HepG2 (cell line): ENCODE measurements around the gene CSNK2A1. TPM values are rescaled to one million over a fixed set of nuclear protein-coding genes. Genes with fewer than 3 reads are reported as not detected.

Source experiments
- ARID2 ChIP-seq: sonication (generic); formaldehyde crosslinking; IDR thresholded peaks from 2 replicates; pipeline ENCODE4 v1.8.1; 2022; ENCODE audit warnings: mild to moderate bottlenecking, missing genetic modification reagents, borderline replicate concordance
- ARID5B ChIP-seq: IDR thresholded peaks from 2 replicates; pipeline ENCODE4 v1.4.0; 2020; ENCODE audit warnings: mild to moderate bottlenecking, missing genetic modification reagents
- FOSL2 ChIP-seq: sonication (generic); formaldehyde crosslinking; IDR thresholded peaks from 2 replicates; pipeline ENCODE4 v1.4.0; 2020; ENCODE audit warnings: missing genetic modification reagents
- NFAT5 ChIP-seq: sonication (generic); formaldehyde crosslinking; IDR thresholded peaks from 2 replicates; pipeline ENCODE4 v1.4.0; 2020; ENCODE audit warnings: missing genetic modification reagents
- PATZ1 ChIP-seq: sonication (generic); formaldehyde crosslinking; IDR thresholded peaks from 2 replicates; pipeline ENCODE4 v1.4.0; 2020; ENCODE audit warnings: missing genetic modification reagents
- ZNF292 ChIP-seq: sonication (generic); formaldehyde crosslinking; IDR thresholded peaks from 2 replicates; pipeline ENCODE4 v1.8.1; 2022; ENCODE audit warnings: mild to moderate bottlenecking, low read depth, missing genetic modification reagents, borderline replicate concordance
- ZNF564 ChIP-seq: sonication (generic); formaldehyde crosslinking; IDR thresholded peaks from 2 replicates; pipeline ENCODE4 v1.8.1; 2023; ENCODE audit warnings: mild to moderate bottlenecking, missing genetic modification reagents
- polyA plus RNA-seq, 8 experiments: library from polyadenylated mRNA; depleted of rRNA in 3 of 8; stranded (reverse) in 7 of 8; unstranded in 1 of 8; fragments of >200 nt; fragmentation: Illumina TruSeq in 4 of 8; extraction: Trizol in 4 of 8; gene quantifications; 2 replicates each; pipeline versions ENCODE4 v1.2.1 to v1.2.3, GENCODE V29; 2011 to 2016; ENCODE audit warnings: low read depth in 4 of 8, missing spikeins in 1 of 8, mixed read lengths in 1 of 8; ENCODE audit not compliant: insufficient read depth in 1 of 8
- total RNA-seq, 5 experiments: library from RNA; depleted of rRNA; stranded (reverse); fragments of >200 nt; fragmentation: Illumina TruSeq; extraction: Trizol; gene quantifications; 2 replicates each; pipeline ENCODE4 v1.2.3, GENCODE V29; 2016; ENCODE audit warnings: low read depth in 1 of 5

Gene CSNK2A1
- total and polyA plus RNA-seq, 2 of the 13 experiments (the other 11 are each of a cell fraction or from before 2014, with no cell fraction given): 153 to 231 TPM

- no peak for TF ChIP-seq NFAT5 (CRISPR knock-in tag)
- TF ChIP-seq PATZ1: peak; percentile 61; the same call in 1 of the 2 replicates
- peak; percentile 41; the same call in 1 of the 2 replicates for TF ChIP-seq ARID5B
- no peak for TF ChIP-seq ZNF292 (CRISPR knock-in tag)
- TF ChIP-seq ZNF564 (CRISPR knock-in tag): no peak
- peak; percentile 19; the same call in 1 of the 2 replicates for TF ChIP-seq FOSL2 (CRISPR knock-in tag)
- TF ChIP-seq ARID2 (CRISPR knock-in tag): no peak
Observed at GRCh38 chr20:555976-556385, 12.4 kb upstream of the CSNK2A1 start (continued).
